ENCODE data around the gene RSPRY1. TPM values are rescaled to one million over a fixed set of nuclear protein-coding genes. Genes with fewer than 3 reads are reported as not detected.

The RSPRY1 gene
- total and polyA plus RNA-seq, 2 of the 8 experiments (the other 6 are each of a cell fraction or from before 2014, with no cell fraction given): 11.5 to 32.5 TPM

DNA sequence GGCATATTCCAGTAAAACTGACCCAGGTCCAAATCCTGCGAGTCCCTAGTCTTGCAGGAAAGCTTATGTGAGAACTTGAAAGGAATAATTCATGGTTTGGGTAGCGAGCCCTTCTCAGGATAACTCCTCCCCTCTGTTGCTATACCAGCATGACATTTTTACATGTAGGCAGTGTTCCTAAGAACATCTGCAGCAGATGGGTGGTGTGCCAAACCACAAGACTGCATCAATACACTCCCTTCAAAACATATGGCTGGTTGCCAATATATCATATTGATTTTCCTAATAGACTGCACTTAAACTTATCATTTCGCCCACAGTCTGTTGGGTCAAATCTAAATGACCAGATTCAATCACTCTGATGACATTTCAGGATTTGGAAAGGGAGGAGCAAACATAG, 20.2 kb upstream of the RSPRY1 start (continued):
- TF ChIP-seq ASH2L (IDR thresholded peaks at IDR 0.05; ENCODE audit: low read length) (no peak), SIX5 (IDR thresholded peaks at IDR 0.05; ENCODE audit: low read depth, low read length) (no peak), BCL11A (IDR thresholded peaks at IDR 0.05; ENCODE audit: low read depth in 2 of 2, low read length in 2 of 2) (no peak), JUN (IDR thresholded peaks at IDR 0.05; ENCODE audit: low read depth, low read length) (no peak), RXRA (IDR thresholded peaks at IDR 0.05; ENCODE audit: insufficient read depth, low read depth, low read length) (no peak), CBX5 (IDR thresholded peaks at IDR 0.05; ENCODE audit: low read depth, low read length) (no peak)
- TF ChIP-seq, protein P1, sequence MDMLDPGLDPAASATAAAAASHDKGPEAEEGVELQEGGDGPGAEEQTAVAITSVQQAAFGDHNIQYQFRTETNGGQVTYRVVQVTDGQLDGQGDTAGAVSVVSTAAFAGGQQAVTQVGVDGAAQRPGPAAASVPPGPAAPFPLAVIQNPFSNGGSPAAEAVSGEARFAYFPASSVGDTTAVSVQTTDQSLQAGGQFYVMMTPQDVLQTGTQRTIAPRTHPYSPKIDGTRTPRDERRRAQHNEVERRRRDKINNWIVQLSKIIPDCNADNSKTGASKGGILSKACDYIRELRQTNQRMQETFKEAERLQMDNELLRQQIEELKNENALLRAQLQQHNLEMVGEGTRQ (IDR thresholded peaks at IDR 0.05; ENCODE audit: low read length): no peak

Data from H1 (cell line).